ENCODE measurements around the gene POLE2. TPM values are rescaled to one million over a fixed set of nuclear protein-coding genes. Genes with fewer than 3 reads are reported as not detected.
"Not testable (repeated sequence)": the region's sequence is repeated elsewhere in the genome, so short reads cannot be mapped to it uniquely, and the experiment has no call there.

The POLE2 gene
- total RNA-seq, 2 donors from 2014 or later: 33.5 to 46.8 TPM

GRCh38 chr14:49637534-49638078 is 50.4 kb downstream of the POLE2 start:
- peaks cover 33% of the 10 kb centered on the region for H3K4me1 Mint-ChIP-seq
- no peak for ATAC-seq (replicated peaks)
- peak overlapping the region; percentile 98 for H3K27ac Mint-ChIP-seq
- peaks cover 85% of the 10 kb centered on the region for H3K36me3 Mint-ChIP-seq (ENCODE audit: low read depth)
- peak overlapping the region; percentile 94 for H3K4me3 Mint-ChIP-seq
- no peaks in the 10 kb centered on the region for H3K27me3 Mint-ChIP-seq
- H3K9me3 Mint-ChIP-seq: no peaks in the 10 kb centered on the region

- Mint-ChIP-seq H3K27ac (peak overlapping the region; percentile 98), H3K36me3 (ENCODE audit: low read depth) (peaks cover 79% of the 10 kb centered on the region), H3K4me1 (peaks cover 27% of the 10 kb centered on the region), H3K4me3 (peak overlapping the region; percentile 94), H3K27me3 (no peaks in the 10 kb centered on the region), H3K9me3 (no peaks in the 10 kb centered on the region)
- no peak for ATAC-seq (replicated peaks)
Observed at GRCh38 chr14:49636866-49637265, 51.1 kb downstream of the POLE2 start.

GRCh38 chr14:49634547-49635334 is 53.3 kb downstream of the POLE2 start, which contains the start of gene DNAAF2:
DNAAF2 (minus strand) TSS chr14:49635244; CDS start chr14:49635149, 95 bp downstream.
- Mint-ChIP-seq H3K4me3 (peak within 1 kb of the TSS; percentile 94), H3K9me3 (no peaks in the 10 kb centered on the region), H3K36me3 (ENCODE audit: low read depth) (peaks cover 78% of the 10 kb centered on the region), H3K27ac (peak within 1 kb of the TSS; percentile 98), H3K27me3 (no peaks in the 10 kb centered on the region), H3K4me1 (peaks cover 22% of the 10 kb centered on the region)
- ATAC-seq (replicated peaks): peak; percentile 42

- Mint-ChIP-seq H3K36me3 (ENCODE audit: low read depth) (peaks cover 78% of the 10 kb centered on the region), H3K4me1 (peaks cover 21% of the 10 kb centered on the region), H3K27me3 (no peaks in the 10 kb centered on the region), H3K9me3 (no peaks in the 10 kb centered on the region), H3K27ac (peak overlapping the region; percentile 93), H3K4me3 (peak overlapping the region; percentile 94)
- peak; percentile 81 for ATAC-seq (replicated peaks)
Observed at GRCh38 chr14:49633640-49634546, 54.1 kb downstream of the POLE2 start.

- peak; percentile 25 for ATAC-seq (replicated peaks)
- H3K4me3 Mint-ChIP-seq: peak overlapping the region; percentile 95
- peak overlapping the region; percentile 87 for H3K27ac Mint-ChIP-seq
- H3K27me3 Mint-ChIP-seq: no peaks in the 10 kb centered on the region
- H3K36me3 Mint-ChIP-seq (ENCODE audit: low read depth): peaks cover 94% of the 10 kb centered on the region
- H3K9me3 Mint-ChIP-seq: no peaks in the 10 kb centered on the region
- H3K4me1 Mint-ChIP-seq: peaks cover 8% of the 10 kb centered on the region
Observed at GRCh38 chr14:49623941-49624839, 63.8 kb downstream of the POLE2 start.

GRCh38 chr14:49623387-49623786 is 64.6 kb downstream of the POLE2 start:
- peaks cover 15% of the 10 kb centered on the region for H3K4me1 Mint-ChIP-seq
- H3K27ac Mint-ChIP-seq: peak overlapping the region; percentile 87

GRCh38 chr14:49622022-49622607 is 65.9 kb downstream of the POLE2 start:
- peaks cover 19% of the 10 kb centered on the region for H3K4me1 Mint-ChIP-seq
- peak overlapping the region; percentile 95 for H3K4me3 Mint-ChIP-seq
- H3K27me3 Mint-ChIP-seq: no peaks in the 10 kb centered on the region
- H3K9me3 Mint-ChIP-seq: no peaks in the 10 kb centered on the region
- H3K36me3 Mint-ChIP-seq (ENCODE audit: low read depth): peaks cover 95% of the 10 kb centered on the region
- peak overlapping the region; percentile 99 for H3K27ac Mint-ChIP-seq
- ATAC-seq (replicated peaks): no peak

More at GRCh38 chr14:49623387-49623786, 64.6 kb downstream of the POLE2 start:
- Mint-ChIP-seq H3K9me3 (no peaks in the 10 kb centered on the region), H3K27me3 (no peaks in the 10 kb centered on the region), H3K4me3 (peak overlapping the region; percentile 95), H3K36me3 (ENCODE audit: low read depth) (peaks cover 94% of the 10 kb centered on the region)
- no peak for ATAC-seq (replicated peaks)

- H3K9me3 Mint-ChIP-seq: no peaks in the 10 kb centered on the region
- peaks cover 99% of the 10 kb centered on the region for H3K36me3 Mint-ChIP-seq (ENCODE audit: low read depth)
- peak overlapping the region; percentile 95 for H3K4me3 Mint-ChIP-seq
- peak overlapping the region; percentile 99 for H3K27ac Mint-ChIP-seq
- no peaks in the 10 kb centered on the region for H3K27me3 Mint-ChIP-seq
- peak; percentile 7 for ATAC-seq (replicated peaks)
- H3K4me1 Mint-ChIP-seq: peaks cover 19% of the 10 kb centered on the region
Observed at GRCh38 chr14:49621114-49621881, 66.7 kb downstream of the POLE2 start.

- H3K9me3 Mint-ChIP-seq: no peaks in the 10 kb centered on the region
- H3K4me3 Mint-ChIP-seq: peak within 1 kb of the TSS; percentile 95
- no peaks in the 10 kb centered on the region for H3K27me3 Mint-ChIP-seq
- H3K4me1 Mint-ChIP-seq: peaks cover 19% of the 10 kb centered on the region
- ATAC-seq (replicated peaks): peak; percentile 90
- peaks cover 99% of the 10 kb centered on the region for H3K36me3 Mint-ChIP-seq (ENCODE audit: low read depth)
- H3K27ac Mint-ChIP-seq: peak within 1 kb of the TSS; percentile 99
Observed at GRCh38 chr14:49620182-49621113, 67.6 kb downstream of the POLE2 start, which contains the start of the genes MGAT2 and RPL36AL. MGAT2 (plus strand) TSS chr14:49620799; CDS start chr14:49621269, 470 bp downstream. RPL36AL (minus strand) TSS chr14:49620626; CDS start chr14:49619104, 1,522 bp downstream.

GRCh38 chr14:49619730-49620129 is 68.3 kb downstream of the POLE2 start:
- Mint-ChIP-seq H3K36me3 (ENCODE audit: low read depth) (peaks cover 93% of the 10 kb centered on the region), H3K27ac (peak overlapping the region; percentile 99), H3K27me3 (no peaks in the 10 kb centered on the region), H3K4me1 (peaks cover 19% of the 10 kb centered on the region), H3K9me3 (no peaks in the 10 kb centered on the region), H3K4me3 (peak overlapping the region; percentile 95)
- ATAC-seq (replicated peaks): no peak

GRCh38 chr14:49619273-49619672 is 68.7 kb downstream of the POLE2 start:
- ATAC-seq (replicated peaks); H3K27me3 Mint-ChIP-seq; H3K9me3 Mint-ChIP-seq: not testable (repeated sequence)
- Mint-ChIP-seq H3K4me1 (peaks cover 19% of the 10 kb centered on the region), H3K27ac (peak overlapping the region; percentile 99), H3K36me3 (ENCODE audit: low read depth) (peaks cover 92% of the 10 kb centered on the region), H3K4me3 (peak overlapping the region; percentile 95)

All from activated T-helper 17 cell treated with anti-CD3 and anti-CD28 coated beads, Interleukin-2, amount 50 U/mL, for 72 hours (primary cell).